Measurements from ENCODE around the gene A1CF.

GRCh38 chr10:50837095-50837494 is 48.3 kb downstream of the A1CF start:
- no peak for TF ChIP-seq CTCF (IDR thresholded peaks at IDR 0.05)
- TF ChIP-seq POLR2A (IDR thresholded peaks at IDR 0.05) = no peak

Measured in sigmoid colon (tissue), 3 donors.